Urothelium cell line (cell line): ENCODE data around the gene FBXW8.
"Not testable (repeated sequence)": the region's sequence is repeated elsewhere in the genome, so short reads cannot be mapped to it uniquely, and the experiment has no call there.

Experiments used
- DNase-seq: peaks from one replicate; pipeline ENCODE4 v3.0.0; 2011; ENCODE audit warnings: low spot score, mixed read lengths
- FAIRE-seq: peaks from 2 replicates; lab custom pipeline; 2011; peaks lifted over from hg19 to GRCh38; lab: Jason Lieb, UNC

FBXW8 gene

DNA sequence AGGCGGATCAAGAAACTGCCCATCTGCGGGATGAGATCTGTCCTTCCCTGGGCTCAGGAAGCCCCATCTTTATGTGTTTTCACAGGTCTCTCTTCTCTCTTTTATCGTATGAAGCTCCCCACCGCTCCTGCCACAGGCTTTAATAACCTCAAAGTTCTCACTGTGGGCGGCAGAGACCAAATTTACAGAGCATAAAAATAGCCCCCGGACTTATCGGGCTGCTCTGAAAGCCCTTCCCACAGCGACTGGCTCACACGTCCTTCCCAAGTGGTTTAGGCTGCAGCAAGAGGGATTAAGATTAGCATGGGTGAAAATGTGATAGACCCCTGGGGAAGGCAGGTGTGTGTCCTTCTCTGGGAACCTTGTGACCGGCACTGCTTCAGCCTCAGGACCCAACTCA, 140.6 kb downstream of the FBXW8 start:
- FAIRE-seq (no peak), DNase-seq (no peak)

DNA sequence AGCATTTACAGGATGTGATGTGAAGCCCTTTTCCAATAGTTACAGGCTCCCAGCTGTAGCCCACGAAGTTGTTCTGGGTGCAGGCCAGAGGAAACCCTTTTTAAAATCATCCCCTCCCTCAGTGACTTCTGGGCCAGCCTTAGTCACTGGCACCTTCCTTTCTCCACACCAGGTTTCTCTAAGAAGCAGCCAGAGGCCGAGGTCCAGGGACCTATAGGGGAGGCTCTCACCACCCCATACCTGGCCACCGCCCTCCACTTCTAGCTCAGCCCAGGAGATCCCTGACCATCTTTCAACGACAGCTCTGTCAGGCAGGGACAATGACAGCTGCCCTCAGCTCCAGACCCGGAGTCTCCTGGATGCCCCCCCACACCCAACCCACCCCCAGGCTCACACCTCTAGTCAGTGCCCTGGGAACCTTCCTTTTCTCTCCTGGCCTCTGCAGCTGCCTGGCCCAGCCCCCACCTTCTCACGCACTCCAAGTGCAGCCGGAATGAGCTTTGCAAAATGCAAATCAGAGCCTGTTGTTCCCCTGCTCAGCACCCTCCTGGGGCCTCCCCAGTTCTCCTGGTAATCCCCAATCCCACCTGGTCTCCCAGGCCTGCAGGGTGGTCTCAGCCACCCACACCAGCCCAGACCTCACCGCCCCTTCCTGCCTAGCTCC, 141.8 kb downstream of the FBXW8 start:
- no peak for DNase-seq
- FAIRE-seq = no peak

DNA sequence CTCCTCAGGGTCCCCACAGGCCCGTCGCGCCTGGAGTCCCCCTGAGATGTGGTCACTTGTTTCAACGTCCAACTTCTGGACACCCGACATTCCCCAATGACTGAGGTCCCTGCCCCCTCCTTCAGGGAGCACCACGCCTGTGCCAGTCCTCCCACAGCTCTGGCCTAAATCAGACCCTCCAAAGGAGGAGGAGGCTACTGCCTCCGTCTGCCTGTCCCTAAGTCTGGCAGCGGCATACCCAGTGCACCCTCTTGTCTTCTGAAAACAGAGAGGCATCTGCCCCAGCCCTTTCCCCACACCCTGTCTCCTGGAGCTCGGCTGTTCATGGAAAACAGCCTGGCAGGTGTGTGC, 142.3 kb downstream of the FBXW8 start:
- FAIRE-seq = no peak
- no peak for DNase-seq

DNA sequence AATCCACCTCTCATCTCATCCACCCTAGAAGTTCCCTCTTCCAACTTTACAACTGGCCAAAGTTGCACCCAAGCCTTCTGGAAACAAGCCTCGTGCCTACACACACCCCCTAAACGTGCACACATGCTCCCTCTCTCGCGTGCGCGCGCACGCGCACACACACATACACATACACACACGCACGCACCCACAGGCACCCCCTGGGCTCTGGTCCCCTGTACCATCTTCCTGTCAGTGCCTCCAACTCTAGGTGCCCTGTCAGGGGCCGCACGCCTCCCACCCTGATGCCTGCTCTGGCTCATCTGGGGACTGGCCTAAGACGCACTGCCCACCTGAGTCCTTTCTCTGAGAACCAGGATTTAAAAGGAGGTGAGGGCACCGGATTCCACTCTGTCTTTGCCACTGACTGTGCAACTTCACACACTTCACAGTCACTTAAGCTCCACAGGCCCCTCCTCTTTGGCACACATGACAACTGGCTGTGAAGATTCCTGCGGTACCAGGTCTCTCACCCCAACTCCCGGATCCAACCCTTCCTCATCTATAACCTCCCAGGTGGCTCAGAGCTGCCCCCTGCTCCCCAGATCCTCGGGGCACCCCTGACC, 142.9 kb downstream of the FBXW8 start:
- FAIRE-seq (no peak), DNase-seq (no peak)

DNA sequence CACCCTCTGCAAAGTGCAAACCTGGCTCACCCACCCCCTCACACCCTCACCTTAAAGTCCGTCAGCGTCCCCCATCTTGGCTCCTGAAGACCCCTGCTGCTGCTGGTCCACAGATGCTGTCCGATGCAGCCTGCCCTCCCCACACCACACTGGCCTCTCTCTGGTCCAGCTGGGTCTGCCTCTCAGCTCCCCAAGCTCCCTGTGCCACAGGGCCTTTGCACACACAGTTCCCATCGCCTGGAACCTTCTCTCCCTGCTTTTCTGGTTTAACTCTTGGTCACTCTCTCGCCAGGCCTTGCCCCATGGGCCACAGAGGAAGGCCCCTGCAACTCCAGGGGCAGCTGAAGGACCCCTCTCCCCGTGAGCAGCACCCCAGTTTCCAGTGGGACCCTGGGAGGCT, 143.5 kb downstream of the FBXW8 start:
- DNase-seq = no peak
- no peak for FAIRE-seq

DNA sequence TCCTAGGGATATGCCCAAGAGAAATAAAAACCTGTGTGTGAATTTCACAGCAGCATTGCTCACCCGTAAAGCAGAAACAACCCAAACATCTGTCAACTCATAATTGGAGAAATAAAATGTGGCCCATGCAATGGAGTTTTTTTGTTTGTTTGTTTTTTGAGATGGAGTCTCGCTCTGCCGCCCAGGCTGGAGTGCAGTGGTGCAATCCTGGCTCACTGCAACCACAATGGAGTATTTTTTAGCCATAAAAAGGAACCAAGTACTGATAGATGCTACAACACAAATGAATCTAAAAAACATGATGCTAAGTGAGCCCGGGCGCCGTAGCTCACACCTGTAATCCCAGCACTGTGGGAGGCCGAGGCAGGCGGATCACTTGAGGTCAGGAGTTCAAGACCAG, 146.9 kb downstream of the FBXW8 start:
- not testable (repeated sequence) for DNase-seq, FAIRE-seq

DNA sequence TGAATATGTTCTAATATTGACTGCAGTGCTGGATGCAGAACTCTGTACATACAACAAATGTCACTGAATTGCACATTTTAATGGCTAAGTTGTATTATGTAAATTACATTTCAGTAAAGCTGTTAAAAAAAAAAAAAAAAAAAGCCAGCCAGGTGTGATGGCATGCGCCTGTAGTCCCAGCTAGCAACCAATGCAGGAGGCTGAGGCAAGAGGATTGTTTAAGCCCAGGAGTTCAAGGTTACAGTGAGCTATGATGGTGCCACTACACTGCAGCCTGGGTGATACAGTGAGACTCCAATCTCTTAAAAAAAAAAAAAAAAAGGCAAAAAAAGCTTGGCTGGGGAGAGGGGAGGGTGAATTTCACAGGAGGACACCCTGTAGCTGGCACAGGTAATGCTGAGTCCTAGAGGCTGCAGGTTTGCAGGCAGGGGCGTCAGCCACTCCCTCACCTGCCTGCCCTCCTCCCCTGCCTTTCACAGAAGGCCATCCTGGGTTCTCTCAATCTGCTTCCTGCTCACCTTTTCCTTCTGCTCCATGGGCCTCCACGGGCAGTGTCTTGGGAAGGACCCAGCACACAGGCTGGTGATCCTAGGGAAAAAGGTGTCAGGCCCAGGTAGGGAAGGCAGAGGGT, 147.8 kb downstream of the FBXW8 start:
- DNase-seq (no peak), FAIRE-seq (no peak)

DNA sequence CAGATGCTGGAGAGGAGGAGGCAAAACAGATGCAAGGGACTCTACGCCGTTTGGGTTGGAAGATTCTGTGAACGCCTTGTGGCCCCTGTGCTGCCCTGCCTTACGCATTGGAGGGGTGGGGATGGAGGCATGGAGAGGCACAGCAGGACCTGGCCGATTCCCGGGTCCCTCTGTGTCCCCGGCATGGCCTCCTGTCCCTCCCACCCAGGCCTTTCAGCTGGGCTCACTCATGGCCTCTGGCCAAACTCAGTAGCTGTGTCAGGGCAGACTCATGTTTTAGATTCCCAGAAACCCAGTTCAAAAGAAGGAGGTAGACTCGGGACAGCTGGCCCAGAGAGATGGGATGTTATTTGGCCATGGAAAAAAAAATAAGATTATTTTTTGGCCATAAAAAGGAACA, 148.4 kb downstream of the FBXW8 start:
- DNase-seq = no peak
- no peak for FAIRE-seq

DNA sequence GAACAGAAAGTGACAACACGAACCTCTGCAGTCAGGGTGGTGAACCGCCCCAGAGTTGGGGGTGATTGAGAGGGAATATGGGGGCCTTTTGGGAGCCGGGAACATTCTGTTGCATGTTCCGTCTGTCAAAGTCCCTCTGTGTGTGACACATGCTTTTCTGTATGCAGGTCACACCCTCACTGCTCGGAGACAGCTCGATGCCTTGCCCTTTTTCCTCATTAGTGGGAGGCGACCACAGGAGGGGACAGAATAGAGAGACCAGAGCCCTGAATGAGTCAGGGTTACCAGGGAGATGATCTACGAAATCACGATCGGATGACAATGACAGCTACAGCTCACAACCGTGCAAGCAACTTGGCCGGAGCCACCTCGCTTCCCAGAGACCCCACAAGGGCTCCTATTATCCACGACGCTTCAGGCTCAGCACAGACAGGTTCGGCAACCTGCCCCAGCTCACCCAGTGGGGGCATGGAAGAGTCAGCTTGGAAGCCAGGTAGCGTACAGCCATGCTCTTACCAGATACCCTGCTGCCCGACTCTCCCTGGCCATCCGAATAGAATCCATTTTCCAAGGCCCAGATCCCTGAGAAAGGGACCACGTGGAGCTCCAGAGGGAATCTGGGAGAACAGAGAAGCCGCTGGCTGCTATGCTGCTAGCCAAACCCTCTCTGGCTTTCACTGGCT, 149.6 kb downstream of the FBXW8 start:
- no peak for FAIRE-seq
- no peak for DNase-seq

DNA sequence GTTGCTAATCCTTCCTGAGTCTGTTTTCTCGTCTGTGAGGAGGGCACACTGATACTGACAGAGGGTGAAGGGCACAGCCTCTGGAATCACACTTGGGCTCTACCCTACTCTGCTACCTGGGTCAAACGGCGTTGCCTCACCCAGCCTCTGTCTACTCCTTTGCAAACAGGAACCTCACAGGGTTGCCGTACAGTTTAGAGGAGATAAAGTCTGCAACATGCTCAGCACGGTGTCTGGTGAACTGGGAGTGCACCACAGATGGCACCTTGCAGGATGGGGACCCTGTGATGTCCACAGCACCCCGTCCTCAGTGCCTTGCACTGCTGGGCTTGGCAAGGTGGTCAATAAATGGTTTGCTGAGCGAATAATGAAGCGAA, 150.2 kb downstream of the FBXW8 start:
- FAIRE-seq (no peak), DNase-seq (no peak)

DNA sequence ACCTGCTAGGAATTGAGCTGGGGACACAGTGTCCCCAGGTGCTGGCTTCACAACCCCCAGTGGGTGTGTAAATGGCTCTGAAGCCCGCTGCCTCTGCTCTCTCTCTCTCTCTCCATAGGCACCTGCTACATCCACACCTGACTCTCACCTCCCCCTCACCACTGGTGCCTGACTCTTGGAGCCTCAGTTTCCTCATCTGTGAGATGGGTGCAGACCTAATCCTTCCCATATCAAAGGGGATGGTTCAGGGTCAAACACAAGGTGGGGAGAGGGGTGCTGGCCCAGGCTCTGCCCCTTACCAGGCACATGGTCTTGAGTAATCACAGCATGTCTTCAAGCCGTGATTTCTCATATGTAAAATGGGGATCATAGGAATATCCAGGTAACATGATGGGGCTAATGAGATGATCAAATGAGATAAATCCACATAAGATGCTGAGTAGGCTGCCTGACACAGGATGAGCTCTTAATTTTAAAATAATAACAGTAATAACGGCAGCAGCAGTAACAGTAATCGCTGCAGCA, 150.9 kb downstream of the FBXW8 start:
- DNase-seq = no peak
- FAIRE-seq = no peak

DNA sequence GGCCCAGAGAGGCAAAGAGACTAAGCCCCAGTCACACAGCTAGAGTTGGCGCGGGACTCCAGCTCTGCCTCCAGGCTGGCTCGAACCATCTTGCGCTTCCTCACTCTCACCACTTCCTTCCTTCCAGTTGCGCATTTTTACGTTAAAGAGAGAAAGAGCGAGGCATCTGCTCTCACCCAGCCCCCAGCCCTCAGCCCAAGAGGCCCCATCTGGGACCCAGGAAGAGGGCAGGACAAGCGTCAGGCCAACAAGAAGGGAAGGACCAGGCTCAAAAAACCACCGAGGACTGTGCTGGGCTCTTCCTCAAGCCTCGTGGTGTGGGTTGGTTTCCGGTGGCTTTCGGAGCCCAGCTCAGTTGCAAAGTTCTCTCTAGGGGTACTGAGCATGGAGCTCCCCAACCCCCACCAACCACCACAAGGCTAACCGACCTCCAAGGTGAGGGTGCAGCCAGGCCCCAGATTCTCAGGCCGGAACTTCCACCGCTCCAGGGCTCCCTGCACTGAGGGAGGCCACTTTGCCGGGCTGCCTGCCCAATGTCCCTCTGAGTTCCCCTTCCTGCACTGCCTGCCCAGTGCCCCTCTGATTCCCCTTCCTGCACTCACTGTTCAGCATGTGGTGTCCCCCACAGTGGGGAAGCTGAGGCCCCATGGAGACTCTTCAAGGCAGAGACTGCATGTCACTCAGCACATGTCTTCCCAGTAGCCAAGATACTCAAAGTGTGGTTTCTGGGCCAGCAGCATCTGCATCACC, 152.6 kb downstream of the FBXW8 start:
- DNase-seq (no peak), FAIRE-seq (no peak)

DNA sequence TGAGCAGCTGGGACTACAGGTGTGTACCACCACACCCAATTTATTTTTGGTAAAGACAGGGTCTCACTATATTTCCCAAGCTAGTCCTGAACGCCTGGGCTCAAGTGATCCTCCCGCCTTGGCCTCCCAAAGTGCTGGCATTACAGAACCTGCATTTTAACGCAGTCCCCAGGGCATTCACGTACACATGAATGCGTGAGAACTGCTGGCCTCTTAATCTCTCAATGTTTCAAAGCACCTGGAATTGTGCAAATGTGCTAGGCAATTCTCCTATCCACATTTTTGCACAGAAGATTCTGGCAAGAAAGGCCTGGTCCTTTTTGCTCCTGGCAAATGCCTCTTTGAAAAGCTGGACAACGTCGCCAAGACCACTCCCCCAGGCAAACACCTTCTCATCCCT, 153.3 kb downstream of the FBXW8 start:
- DNase-seq = no peak
- no peak for FAIRE-seq

DNA sequence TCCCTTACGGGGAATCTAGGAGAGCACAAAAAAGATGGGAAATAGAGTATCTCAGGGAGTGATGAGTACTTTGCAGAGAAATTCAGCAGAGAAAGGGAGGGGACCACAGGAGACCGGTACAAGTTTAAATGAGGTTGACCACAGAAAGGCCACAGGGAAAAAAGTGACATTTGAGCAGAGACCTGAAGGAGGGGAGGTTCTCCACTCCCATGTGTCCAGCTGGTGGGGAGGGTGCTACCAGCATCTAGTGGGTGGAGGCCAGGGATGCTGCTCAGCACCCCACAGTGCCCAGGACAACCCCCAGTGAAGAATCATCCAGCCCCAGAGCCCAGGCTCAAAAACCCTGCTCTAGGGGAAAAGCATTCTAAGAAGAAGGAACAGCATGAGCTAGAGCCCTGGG, 153.8 kb downstream of the FBXW8 start:
- DNase-seq = no peak
- FAIRE-seq = no peak

DNA sequence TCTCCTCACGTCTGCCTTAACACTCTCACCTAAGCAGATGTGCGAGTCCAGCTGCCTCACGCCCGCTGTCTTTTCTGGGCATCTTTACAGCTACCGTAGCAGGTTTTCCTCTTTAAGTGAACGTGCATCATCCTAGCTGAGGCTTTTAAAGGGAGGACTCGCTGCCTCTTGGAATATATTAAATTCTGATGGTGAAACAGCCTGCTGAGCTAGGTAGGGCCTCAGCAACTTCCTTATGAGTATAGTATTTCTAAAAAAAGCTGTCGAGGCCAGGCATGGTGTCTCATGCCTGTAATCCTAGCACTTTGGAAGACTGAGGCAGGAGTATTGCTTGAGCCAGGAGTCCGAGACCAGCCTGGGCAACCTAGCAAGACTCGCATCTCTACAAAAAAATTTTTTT, 156.3 kb downstream of the FBXW8 start:
- FAIRE-seq (no peak), DNase-seq (no peak)

DNA sequence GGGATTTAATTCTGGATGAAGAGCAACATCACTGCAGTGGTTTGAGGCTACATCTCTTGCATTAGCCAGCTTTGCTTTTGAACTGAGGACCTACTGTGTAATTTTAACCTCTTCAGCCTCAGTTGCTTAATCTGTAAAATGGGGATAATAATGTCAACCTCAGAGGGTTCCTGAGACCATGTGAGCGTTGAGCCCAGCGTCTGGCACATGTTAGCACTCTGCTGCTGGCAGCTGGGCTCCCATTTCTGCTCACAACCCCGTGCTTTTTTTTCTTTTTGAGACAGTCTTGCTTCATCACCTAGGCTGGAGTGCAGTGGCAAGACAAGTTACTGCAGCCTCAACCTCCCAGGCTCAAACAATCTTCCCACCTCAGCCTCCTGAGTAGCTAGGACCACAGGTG, 156.9 kb downstream of the FBXW8 start:
- FAIRE-seq (no peak), DNase-seq (no peak)

DNA sequence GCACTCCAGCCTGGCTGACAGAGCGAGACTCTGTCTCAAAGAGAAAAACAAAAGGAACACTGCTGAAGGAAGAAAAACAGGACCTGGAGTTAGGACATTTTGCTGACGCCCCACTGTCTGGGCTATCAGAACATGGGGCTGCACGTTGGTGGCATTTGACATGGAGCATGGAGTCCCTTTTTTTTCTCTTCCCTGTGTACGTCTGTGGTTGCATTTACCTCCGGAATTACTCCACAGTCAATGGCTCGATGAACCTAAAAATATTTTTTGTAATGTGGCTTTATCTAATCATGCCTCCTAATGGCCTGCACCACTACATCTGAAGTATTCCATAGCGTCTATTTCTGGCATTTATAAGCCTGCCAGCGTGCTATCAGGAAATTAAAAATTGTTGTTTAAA, 157.7 kb downstream of the FBXW8 start:
- FAIRE-seq (no peak), DNase-seq (no peak)

DNA sequence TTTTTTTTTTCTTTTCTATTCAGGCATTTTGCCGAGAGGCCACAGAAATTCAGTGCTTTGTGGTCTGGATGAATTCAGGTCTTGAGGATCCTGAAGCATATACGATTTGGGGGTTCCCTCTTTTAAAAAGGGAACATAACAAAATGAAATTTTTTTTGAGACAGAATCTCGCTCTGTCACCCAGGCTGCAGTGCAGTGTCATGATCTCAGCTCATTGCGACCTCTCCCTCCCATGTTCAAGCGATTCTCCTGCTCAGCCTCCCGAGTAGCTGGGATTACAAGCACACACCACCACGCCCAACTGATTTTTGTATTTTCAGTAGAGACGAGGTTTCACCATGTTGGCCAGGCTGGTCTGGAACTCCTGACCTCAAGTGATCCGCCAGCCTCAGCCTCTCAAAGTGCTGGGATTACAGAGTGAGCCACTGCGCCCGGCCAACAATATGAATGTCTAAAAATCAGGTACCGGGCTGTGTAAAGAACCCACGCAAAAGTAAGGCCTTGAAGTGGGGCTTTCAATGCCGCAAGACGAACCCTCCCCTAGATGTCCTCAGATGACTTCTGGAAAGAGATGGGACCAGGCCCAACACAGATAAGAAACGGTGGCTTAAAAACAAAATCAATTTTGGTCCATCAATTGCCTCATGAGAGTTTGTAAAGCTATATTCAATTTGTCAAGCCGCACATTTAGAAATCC, 158.5 kb downstream of the FBXW8 start:
- FAIRE-seq (no peak), DNase-seq (no peak)

DNA sequence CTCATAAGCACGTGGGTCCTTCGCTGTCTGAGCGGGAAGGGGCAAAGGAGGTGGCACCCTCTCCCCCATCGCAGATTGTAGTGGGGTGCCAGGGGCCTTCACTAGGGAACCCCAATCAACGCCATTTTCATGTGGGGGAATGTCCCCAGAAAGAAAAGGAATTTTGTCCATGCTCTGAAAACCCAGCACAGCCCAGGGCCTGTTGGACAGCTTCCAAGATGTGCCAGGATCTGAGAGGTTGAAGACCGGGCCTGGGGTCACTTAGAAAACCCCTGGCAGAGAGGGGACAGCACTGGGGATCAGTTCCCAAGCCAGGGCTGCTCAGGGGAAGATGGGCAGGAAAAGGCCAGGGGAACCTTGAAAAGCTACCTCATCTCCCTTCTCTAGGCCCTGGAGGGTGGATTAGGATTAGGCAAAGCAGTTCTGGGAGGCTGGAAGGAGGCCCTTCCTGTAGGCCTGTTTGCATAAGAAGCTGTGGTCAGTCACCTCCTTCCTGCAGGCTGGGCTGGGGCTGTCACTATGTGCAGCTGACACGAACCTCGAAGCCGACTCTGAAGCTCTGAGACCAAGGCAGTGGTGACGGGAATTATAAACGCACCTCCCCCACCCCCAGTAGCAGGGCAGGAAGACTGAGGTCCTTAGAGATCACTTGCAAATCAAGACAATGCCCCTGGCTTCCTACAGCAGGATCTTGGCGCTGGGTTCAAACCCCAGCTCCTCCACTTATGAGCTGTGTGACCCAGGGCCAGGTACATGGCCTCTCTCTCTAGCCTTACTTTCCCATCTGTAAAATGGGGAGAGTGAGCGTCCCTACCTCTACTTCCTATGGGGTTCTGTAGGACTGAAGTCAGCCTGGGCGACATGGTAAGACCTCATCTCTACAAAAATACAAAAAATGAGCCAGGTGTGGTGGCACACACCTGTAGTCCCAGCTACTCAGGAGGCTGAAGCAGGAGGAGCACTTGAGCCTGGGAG, 159.5 kb downstream of the FBXW8 start:
- FAIRE-seq (no peak), DNase-seq (no peak)
